Tibial nerve (tissue), 4 donors: ENCODE measurements around the gene MSRB3. TPM values are rescaled to one million over a fixed set of nuclear protein-coding genes. Genes with fewer than 3 reads are reported as not detected.

ENCODE experiments used
- DNase-seq, 2 donors: peaks; one replicate each; pipeline ENCODE4 v3.0.0-alpha.2; 2019; ENCODE audit warnings: low spot score in 2 of 2
- H3K27ac ChIP-seq, 4 donors: fragments of 200-600 bp; sonication (generic) in 3 of 4; one replicate each; pipeline ENCODE4 v1.5.1; 2017 to 2019; ENCODE audit warnings: mild to moderate bottlenecking in 1 of 4
- H3K27me3 ChIP-seq, 2 donors: fragments of 200-600 bp; sonication (generic) in 1 of 2; one replicate each; pipeline versions ENCODE4 v1.5.1 to v1.6.0; 2017 to 2019
- H3K36me3 ChIP-seq, 3 donors: fragments of 200-600 bp; sonication (generic); one replicate each; pipeline ENCODE4 v1.5.1; 2018 to 2019
- H3K4me1 ChIP-seq, 4 donors: fragments of 200-600 bp; sonication (generic) in 3 of 4; one replicate each; pipeline ENCODE4 v1.5.1; 2017 to 2019
- H3K4me3 ChIP-seq, 4 donors: fragments of 200-600 bp; sonication (generic) in 3 of 4; one replicate each; pipeline ENCODE4 v1.5.1; 2017 to 2019; ENCODE audit warnings: mild to moderate bottlenecking in 1 of 4, moderate library complexity in 1 of 4
- H3K9me3 ChIP-seq, 4 donors: fragments of 200-600 bp; sonication (generic) in 3 of 4; one replicate each; pipeline ENCODE4 v1.5.1; 2017 to 2019
- CTCF ChIP-seq, 5 experiments: fragments of 200-600 bp in 3 of 5; fragments of 450-650 bp in 2 of 5; sonication (generic) in 3 of 5; IDR thresholded peaks; one replicate each; pipeline ENCODE4 v1.5.1; 2016 to 2019; ENCODE audit warnings: antibody characterized with exemption in 5 of 5, mild to moderate bottlenecking in 3 of 5, moderate library complexity in 2 of 5
- EP300 ChIP-seq, 2 donors: sonication (generic); formaldehyde crosslinking; IDR thresholded peaks; one replicate each; pipeline ENCODE4 v1.6.1; 2017; ENCODE audit warnings: antibody characterized with exemption in 2 of 2, mild to moderate bottlenecking in 1 of 2
- POLR2A ChIP-seq, 2 donors: fragments of 450-650 bp; IDR thresholded peaks; one replicate each; pipeline ENCODE4 v1.6.1; 2017; ENCODE audit warnings: antibody characterized with exemption in 2 of 2, mild to moderate bottlenecking in 2 of 2, moderate library complexity in 2 of 2
- WGBS, 2 donors: methylation state at CpG; one replicate each; pipeline ENCODE4 v1.1.5; 2018; 5-methylcytosine and 5-hydroxymethylcytosine counted together
- total RNA-seq, 4 donors: library from RNA; depleted of rRNA; stranded (reverse); fragments of >200 nt; gene quantifications; one replicate each; pipeline ENCODE4 v1.1.0, GENCODE V29; 2016

The MSRB3 gene
- total RNA-seq, 4 donors from 2014 or later: 42.0 to 64.0 (median 47.9) TPM

- H3K27ac ChIP-seq: no peak overlapping the region
- H3K4me1 ChIP-seq: no peaks in the 10 kb centered on the region
- H3K9me3 ChIP-seq: no peaks in the 10 kb centered on the region
- H3K4me3 ChIP-seq: no peak overlapping the region
- TF ChIP-seq EP300 (IDR thresholded peaks at IDR 0.05) (no peak), CTCF (IDR thresholded peaks at IDR 0.05) (no peak), POLR2A (IDR thresholded peaks at IDR 0.05) (no peak)
- peaks cover 0 to 40% (median 0%) of the 10 kb centered on the region in 3 donors for H3K36me3 ChIP-seq
- no peaks in the 10 kb centered on the region for H3K27me3 ChIP-seq
- WGBS, 2 donors: 90 to 96% methylated on average over 2 of the region's 2 CpGs
- no peak for DNase-seq
These were observed 29.5 kb upstream of the MSRB3 start for GRCh38 chr12:65248656-65249633.

GRCh38 chr12:65252515-65252914, 26.0 kb upstream of the MSRB3 start:
- TF ChIP-seq CTCF (IDR thresholded peaks at IDR 0.05) (no peak), POLR2A (IDR thresholded peaks at IDR 0.05) (no peak), EP300 (IDR thresholded peaks at IDR 0.05) (no peak)
- Histone ChIP-seq H3K27ac (no peak overlapping the region), H3K9me3 (no peaks in the 10 kb centered on the region), H3K27me3 (no peaks in the 10 kb centered on the region), H3K36me3 (peaks cover 0 to 11% (median 0%) of the 10 kb centered on the region in 3 donors), H3K4me3 (no peak overlapping the region), H3K4me1 (no peaks in the 10 kb centered on the region)
- 67 to 74% methylated on average over 1 of the region's 1 CpG for WGBS, 2 donors
- DNase-seq: no peak

- no peaks in the 10 kb centered on the region for H3K36me3 ChIP-seq
- no peak for DNase-seq
- no peak for TF ChIP-seq EP300 (IDR thresholded peaks at IDR 0.05)
- no peak for TF ChIP-seq CTCF (IDR thresholded peaks at IDR 0.05)
- TF ChIP-seq POLR2A (IDR thresholded peaks at IDR 0.05): no peak
- no peaks in the 10 kb centered on the region for H3K27me3 ChIP-seq
- no peak overlapping the region for H3K4me3 ChIP-seq
- no peaks in the 10 kb centered on the region for H3K9me3 ChIP-seq
- H3K4me1 ChIP-seq: no peaks in the 10 kb centered on the region
- no peak overlapping the region for H3K27ac ChIP-seq
These were observed 20.5 kb upstream of the MSRB3 start for GRCh38 chr12:65257986-65258385.

- H3K27ac ChIP-seq: no peak overlapping the region
- no peak for TF ChIP-seq EP300 (IDR thresholded peaks at IDR 0.05)
- TF ChIP-seq CTCF (IDR thresholded peaks at IDR 0.05): no peak
- no peak for TF ChIP-seq POLR2A (IDR thresholded peaks at IDR 0.05)
- DNase-seq: no peak
- no peak overlapping the region for H3K4me3 ChIP-seq
- H3K36me3 ChIP-seq: no peaks in the 10 kb centered on the region
- H3K4me1 ChIP-seq: no peaks in the 10 kb centered on the region
- no peaks in the 10 kb centered on the region for H3K27me3 ChIP-seq
- no peaks in the 10 kb centered on the region for H3K9me3 ChIP-seq
These were observed 19.0 kb upstream of the MSRB3 start for GRCh38 chr12:65259501-65259900.

- Histone ChIP-seq H3K36me3 (no peaks in the 10 kb centered on the region), H3K9me3 (no peaks in the 10 kb centered on the region), H3K27ac (no peak overlapping the region), H3K4me3 (no peak overlapping the region), H3K27me3 (no peaks in the 10 kb centered on the region), H3K4me1 (no peaks in the 10 kb centered on the region)
- no peak for TF ChIP-seq POLR2A (IDR thresholded peaks at IDR 0.05)
- TF ChIP-seq CTCF (IDR thresholded peaks at IDR 0.05): no peak
- no peak for TF ChIP-seq EP300 (IDR thresholded peaks at IDR 0.05)
- WGBS, 2 donors: 74 to 82% methylated on average over 4 of the region's 4 CpGs
- no peak for DNase-seq
These were observed 14.7 kb upstream of the MSRB3 start for GRCh38 chr12:65263777-65264176.
